ENCODE measurements around the gene MMGT1.

The MMGT1 gene

GRCh38 chrX:135973548-135974278 is at the start of gene MMGT1:
TSS of gene MMGT1 (minus strand) at chrX:135973988. CDS start at chrX:135973675, 313 bp downstream.
- peak; percentile 82 for DNase-seq

- DNase-seq, result no peak
These were observed 48.1 kb upstream of the MMGT1 start for GRCh38 chrX:136021903-136022302.

- no peak for DNase-seq
These were observed 47.4 kb upstream of the MMGT1 start for GRCh38 chrX:136021160-136021559.

- DNase-seq, result no peak
These were observed 45.4 kb upstream of the MMGT1 start for GRCh38 chrX:136019226-136019625.

GRCh38 chrX:136016881-136017280 is 43.1 kb upstream of the MMGT1 start:
- no peak for DNase-seq

- no peak for DNase-seq
These were observed 41.2 kb upstream of the MMGT1 start for GRCh38 chrX:136015016-136015415.

- no peak for DNase-seq
These were observed 14.5 kb upstream of the MMGT1 start for GRCh38 chrX:135988245-135988644.

- DNase-seq, result no peak
These were observed 12.2 kb upstream of the MMGT1 start for GRCh38 chrX:135985973-135986310.

GRCh38 chrX:135985157-135985972 is 11.6 kb upstream of the MMGT1 start, which contains the start of gene SLC9A6:
TSS of gene SLC9A6 (plus strand) at chrX:135985435. CDS start at chrX:135985659, 224 bp downstream.
- peak; percentile 73 for DNase-seq

- DNase-seq, result no peak
These were observed 11.0 kb upstream of the MMGT1 start for GRCh38 chrX:135984791-135985156.

- DNase-seq, result no peak
These were observed 10.5 kb upstream of the MMGT1 start for GRCh38 chrX:135984256-135984655.

GRCh38 chrX:135982860-135983259 is 9.1 kb upstream of the MMGT1 start:
- DNase-seq, result no peak

- no peak for DNase-seq
These were observed 7.9 kb upstream of the MMGT1 start for GRCh38 chrX:135981668-135982067.

GRCh38 chrX:135981010-135981409 is 7.2 kb upstream of the MMGT1 start:
- DNase-seq, result no peak

- DNase-seq, result no peak
These were observed 3.8 kb upstream of the MMGT1 start for GRCh38 chrX:135977611-135978010.

GRCh38 chrX:135975421-135975820 is 1.6 kb upstream of the MMGT1 start:
- DNase-seq, result no peak

GRCh38 chrX:135974279-135974856 is 580 bp upstream of the MMGT1 start:
- DNase-seq, result peak; percentile 72

- DNase-seq, result no peak
These were observed 702 bp downstream of the MMGT1 start for GRCh38 chrX:135973025-135973547.

GRCh38 chrX:135951291-135951690 is 22.5 kb downstream of the MMGT1 start:
- no peak for DNase-seq

- no peak for DNase-seq
These were observed 29.3 kb downstream of the MMGT1 start for GRCh38 chrX:135944486-135944885.

GRCh38 chrX:135931644-135932487 is 41.9 kb downstream of the MMGT1 start:
- DNase-seq, result peak; percentile 59

GRCh38 chrX:135927897-135928296 is 45.9 kb downstream of the MMGT1 start:
- DNase-seq, result no peak

GRCh38 chrX:135923353-135923752 is 50.4 kb downstream of the MMGT1 start:
- no peak for DNase-seq

Data from stimulated activated CD8-positive, alpha-beta memory T cell treated with anti-CD3 and anti-CD28 coated beads, Interleukin-4, amount 100 ng/mL, for 48 hours (primary cell).